ENCODE data around the gene TMED10. TPM values are rescaled to one million over a fixed set of nuclear protein-coding genes. Genes with fewer than 3 reads are reported as not detected.

Gene TMED10
- total RNA-seq, 1 donor from 2014 or later, result 283 TPM

GRCh38 chr14:75098682-75099081, 77.7 kb downstream of the TMED10 start:
- no peak for DNase-seq (ENCODE audit: low spot score)
- intact Hi-C loops (cut with DNase I), result no loop called here

GRCh38 chr14:75098212-75098611, 78.2 kb downstream of the TMED10 start:
- DNase-seq (ENCODE audit: low spot score), result no peak
- intact Hi-C loops (cut with DNase I), result no loop called here

- intact Hi-C loops (cut with DNase I), result no loop called here
- no peak for DNase-seq (ENCODE audit: low spot score)
Measured at GRCh38 chr14:75096959-75097358, 79.5 kb downstream of the TMED10 start.

- intact Hi-C loops (cut with DNase I), result no loop called here
- DNase-seq (ENCODE audit: low spot score), result no peak
Measured at GRCh38 chr14:75095690-75096089, 80.7 kb downstream of the TMED10 start.

GRCh38 chr14:75094896-75095295, 81.5 kb downstream of the TMED10 start:
- no peak for DNase-seq (ENCODE audit: low spot score)
- intact Hi-C loops (cut with DNase I), result no loop called here

GRCh38 chr14:75092698-75093097, 83.7 kb downstream of the TMED10 start:
- no peak for DNase-seq (ENCODE audit: low spot score)
- intact Hi-C loops (cut with DNase I), result no loop called here

GRCh38 chr14:75091251-75091650, 85.2 kb downstream of the TMED10 start:
- intact Hi-C loops (cut with DNase I), result no loop called here

GRCh38 chr14:75090353-75090752, 86.1 kb downstream of the TMED10 start:
- intact Hi-C loops (cut with DNase I), result no loop called here
- no peak for DNase-seq (ENCODE audit: low spot score)

More at GRCh38 chr14:75091251-75091650, 85.2 kb downstream of the TMED10 start:
- no peak for DNase-seq (ENCODE audit: low spot score)

- intact Hi-C loops (cut with DNase I), result loop anchor here (2.0 kb wide), 2 partner anchors 174 to 228 kb away; no protein-coding TSS in a partner anchor
- no peak for DNase-seq (ENCODE audit: low spot score)
Measured at GRCh38 chr14:75088566-75089373, 87.6 kb downstream of the TMED10 start.

- intact Hi-C loops (cut with DNase I), result loop anchor here (2.0 kb wide), 2 partner anchors 173 to 227 kb away; no protein-coding TSS in a partner anchor
- DNase-seq (ENCODE audit: low spot score), result no peak
Measured at GRCh38 chr14:75088153-75088552, 88.3 kb downstream of the TMED10 start.

GRCh38 chr14:75084513-75084912, 91.9 kb downstream of the TMED10 start:
- no peak for DNase-seq (ENCODE audit: low spot score)
- intact Hi-C loops (cut with DNase I), result no loop called here

- intact Hi-C loops (cut with DNase I), result no loop called here
- DNase-seq (ENCODE audit: low spot score), result no peak
Measured at GRCh38 chr14:75083271-75083670, 93.1 kb downstream of the TMED10 start.

GRCh38 chr14:75081660-75082229, 94.7 kb downstream of the TMED10 start:
- DNase-seq (ENCODE audit: low spot score), result no peak
- intact Hi-C loops (cut with DNase I), result no loop called here

Other genes with a start within 250 kb of the TMED10 start
- gene PGF, start 221.0 kb downstream of the TMED10 start, total RNA-seq, result 9.4 TPM
- 36.4 TPM for gene EIF2B2, start 173.7 kb downstream of the TMED10 start, total RNA-seq
- 20.0 TPM for gene MLH3, start 125.1 kb downstream of the TMED10 start, total RNA-seq
- 12.2 TPM for gene ACYP1, start 112.6 kb downstream of the TMED10 start, total RNA-seq
- 5.2 TPM for gene ZC2HC1C, start 107.0 kb downstream of the TMED10 start, total RNA-seq
- gene NEK9, start 49.6 kb downstream of the TMED10 start, total RNA-seq, result 115 TPM
- 25.8 TPM for gene FOS, start 102.2 kb upstream of the TMED10 start, total RNA-seq